LNCAP (cell line): ENCODE results near the gene TMEM97.

Source experiments
- TF ChIP-seq, protein P1 (sequence below): fragments of 450-650 bp; IDR thresholded peaks from 2 replicates; pipeline ENCODE4 v1.5.1; 2017; ENCODE audit warnings: mild to moderate bottlenecking

Gene TMEM97

DNA sequence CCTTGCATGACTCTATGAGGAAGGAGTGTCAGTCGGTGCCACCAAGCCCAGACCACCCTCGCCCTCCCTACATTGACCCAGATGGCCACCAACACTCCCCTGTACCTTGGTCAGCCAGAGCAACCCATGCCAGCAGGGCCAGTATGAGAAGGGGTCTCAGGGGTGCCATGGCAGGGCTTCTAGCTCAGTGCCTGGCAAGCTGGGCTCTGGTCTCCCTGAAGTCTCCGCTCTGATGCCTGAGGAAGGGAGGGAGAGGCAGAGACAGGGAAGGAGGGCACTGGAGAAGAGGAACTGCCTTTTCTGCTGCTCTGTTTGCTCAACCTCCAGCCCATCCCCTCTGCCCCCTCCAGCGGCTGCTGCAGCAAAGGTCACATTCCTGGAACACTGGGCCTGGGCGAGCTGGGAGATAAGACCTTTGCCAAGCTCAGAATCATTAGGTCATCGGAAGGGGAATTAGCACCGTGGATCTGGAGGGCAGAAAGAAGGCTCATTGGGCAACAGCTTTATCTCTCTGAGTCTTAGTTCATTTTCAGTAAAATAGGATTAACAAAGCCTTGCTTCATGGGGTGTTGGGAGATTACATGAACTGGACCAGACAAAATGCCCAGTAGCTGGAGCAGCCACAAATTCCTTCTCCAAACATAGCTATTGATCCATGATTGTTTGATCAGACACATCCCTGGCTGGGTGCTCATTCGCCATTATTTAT is 51.2 kb downstream of the TMEM97 start, which contains the start of gene VTN:
VTN (minus strand) TSS at position 273 of the 709 bp plus-strand sequence; CDS start at position 169, 104 bp downstream.
- TF ChIP-seq, protein P1, sequence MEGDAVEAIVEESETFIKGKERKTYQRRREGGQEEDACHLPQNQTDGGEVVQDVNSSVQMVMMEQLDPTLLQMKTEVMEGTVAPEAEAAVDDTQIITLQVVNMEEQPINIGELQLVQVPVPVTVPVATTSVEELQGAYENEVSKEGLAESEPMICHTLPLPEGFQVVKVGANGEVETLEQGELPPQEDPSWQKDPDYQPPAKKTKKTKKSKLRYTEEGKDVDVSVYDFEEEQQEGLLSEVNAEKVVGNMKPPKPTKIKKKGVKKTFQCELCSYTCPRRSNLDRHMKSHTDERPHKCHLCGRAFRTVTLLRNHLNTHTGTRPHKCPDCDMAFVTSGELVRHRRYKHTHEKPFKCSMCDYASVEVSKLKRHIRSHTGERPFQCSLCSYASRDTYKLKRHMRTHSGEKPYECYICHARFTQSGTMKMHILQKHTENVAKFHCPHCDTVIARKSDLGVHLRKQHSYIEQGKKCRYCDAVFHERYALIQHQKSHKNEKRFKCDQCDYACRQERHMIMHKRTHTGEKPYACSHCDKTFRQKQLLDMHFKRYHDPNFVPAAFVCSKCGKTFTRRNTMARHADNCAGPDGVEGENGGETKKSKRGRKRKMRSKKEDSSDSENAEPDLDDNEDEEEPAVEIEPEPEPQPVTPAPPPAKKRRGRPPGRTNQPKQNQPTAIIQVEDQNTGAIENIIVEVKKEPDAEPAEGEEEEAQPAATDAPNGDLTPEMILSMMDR: no peak

DNA sequence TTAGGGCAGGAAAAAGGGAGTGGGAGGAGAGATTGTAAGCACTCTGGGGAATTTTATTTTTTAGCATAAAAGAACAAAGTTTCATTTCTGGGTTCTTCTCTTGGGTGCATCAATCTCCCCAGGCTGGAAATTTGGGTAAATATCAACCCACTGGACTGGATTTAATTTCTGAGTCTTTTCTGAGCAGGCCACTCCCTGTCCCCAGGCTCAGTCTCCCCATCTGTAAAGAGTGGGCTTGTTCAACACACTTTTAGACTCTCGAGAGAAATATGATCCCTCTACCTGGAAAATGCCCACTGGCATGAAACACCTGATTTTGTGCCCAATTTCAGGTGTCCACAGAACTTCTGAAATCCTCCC is 51.7 kb downstream of the TMEM97 start:
- TF ChIP-seq, protein P1: no peak

DNA sequence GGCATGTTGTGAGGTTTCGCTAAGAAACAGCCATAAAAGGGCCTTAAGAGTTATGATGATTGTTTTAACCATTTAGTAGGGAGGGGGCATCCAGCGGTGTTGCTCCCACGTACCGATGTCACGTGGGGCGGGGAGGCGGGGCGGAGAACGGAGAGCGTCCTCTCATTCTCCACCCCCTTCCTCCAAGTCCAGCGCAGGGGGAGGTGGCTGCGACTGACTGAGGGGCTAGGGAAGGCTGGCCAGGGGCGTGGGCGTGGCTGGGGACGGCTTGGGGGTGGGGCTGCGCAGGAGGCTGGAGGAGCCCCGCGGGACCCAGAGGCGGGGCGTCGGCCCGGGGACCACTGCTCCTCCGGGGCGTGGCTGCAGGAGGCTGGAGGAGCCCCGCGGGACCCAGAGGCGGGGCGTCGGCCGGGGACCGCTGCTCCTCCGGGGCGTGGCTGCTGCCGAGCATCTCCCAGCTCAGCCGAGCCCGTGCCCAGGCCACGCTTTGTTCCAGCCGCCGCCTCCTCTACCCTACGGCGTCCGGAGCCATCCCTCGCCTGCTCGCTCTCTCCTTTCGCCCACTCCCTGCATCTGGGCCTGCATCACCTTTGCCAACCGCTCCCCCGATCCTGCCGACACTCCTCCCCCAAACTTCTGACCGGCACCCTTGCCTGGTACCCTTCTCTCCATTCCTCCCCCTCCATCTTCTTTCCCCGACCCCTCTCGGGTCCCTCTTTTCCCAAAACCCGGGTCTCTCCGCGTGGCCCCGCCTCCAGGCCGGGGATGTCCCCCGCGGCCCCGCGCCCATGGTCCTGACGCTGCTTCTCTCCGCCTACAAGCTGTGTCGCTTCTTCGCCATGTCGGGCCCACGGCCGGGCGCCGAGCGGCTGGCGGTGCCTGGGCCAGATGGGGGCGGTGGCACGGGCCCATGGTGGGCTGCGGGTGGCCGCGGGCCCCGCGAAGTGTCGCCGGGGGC is 52.5 kb downstream of the TMEM97 start, which contains the start of gene SARM1:
SARM1 (plus strand) TSS at position 450 of the 958 bp plus-strand sequence; CDS start at position 789, 339 bp downstream.
- TF ChIP-seq, protein P1: no peak

DNA sequence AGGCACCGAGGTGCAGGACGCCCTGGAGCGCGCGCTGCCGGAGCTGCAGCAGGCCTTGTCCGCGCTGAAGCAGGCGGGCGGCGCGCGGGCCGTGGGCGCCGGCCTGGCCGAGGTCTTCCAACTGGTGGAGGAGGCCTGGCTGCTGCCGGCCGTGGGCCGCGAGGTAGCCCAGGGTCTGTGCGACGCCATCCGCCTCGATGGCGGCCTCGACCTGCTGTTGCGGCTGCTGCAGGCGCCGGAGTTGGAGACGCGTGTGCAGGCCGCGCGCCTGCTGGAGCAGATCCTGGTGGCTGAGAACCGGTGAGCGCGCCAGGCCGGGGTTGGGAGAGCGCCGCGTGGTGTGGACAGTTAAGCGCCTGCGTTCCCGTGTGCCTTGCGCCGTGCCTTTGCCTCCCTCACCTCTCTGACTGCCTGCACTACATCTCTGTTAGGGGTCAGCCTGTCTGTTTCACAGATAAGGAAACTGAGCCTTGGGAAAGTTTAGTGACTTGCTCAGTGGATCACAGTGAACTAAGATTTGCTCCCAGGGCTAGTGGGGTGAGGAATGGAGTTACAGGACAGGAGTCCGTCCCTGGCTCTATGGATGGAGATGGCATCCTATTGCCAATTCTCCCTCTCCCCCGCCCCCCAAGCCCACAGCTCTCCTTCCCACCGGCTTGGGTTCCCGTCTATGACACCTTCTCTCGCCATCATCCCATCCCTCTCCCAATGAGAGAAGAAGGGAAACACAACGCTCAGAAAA is 53.4 kb downstream of the TMEM97 start:
- TF ChIP-seq, protein P1: no peak

DNA sequence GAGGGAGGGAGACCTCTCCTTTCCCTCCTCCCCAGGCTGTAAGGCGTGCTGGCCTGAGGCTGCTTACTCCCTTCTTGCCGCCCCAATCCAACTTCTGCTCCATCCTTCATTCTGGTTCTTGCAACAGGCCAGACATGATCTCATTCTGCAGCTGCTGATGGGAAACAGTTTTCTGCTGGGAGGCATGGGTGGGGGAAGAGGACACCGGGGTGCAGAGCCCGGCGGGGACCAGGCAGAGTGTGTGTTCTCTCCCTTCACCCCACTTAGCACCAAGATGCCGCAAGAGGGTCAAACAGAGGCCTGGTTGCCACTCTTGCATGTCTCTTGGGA is 53.9 kb downstream of the TMEM97 start:
- TF ChIP-seq, protein P1: no peak
